Suppressor macrophage (primary cell): ENCODE measurements around the gene CIB2.
A peak's percentile ranks its signal among the peaks of the same experiment; 100 is the strongest.

Experiments
- DNase-seq, 4 experiments: peaks; one replicate each; pipeline ENCODE4 v3.0.0-alpha.2; 2020 to 2022
- total RNA-seq, 17 experiments: gene quantifications; one replicate each; lab custom pipeline; 2026; ENCODE audit warnings: mixed read lengths in 6 of 17, inconsistent platforms in 3 of 17; lab: John Stamatoyannopoulos, UW

The CIB2 gene
- 0.06 to 2.0 (median 0.40) reads per million in 17 experiments for total RNA-seq

- DNase-seq = peak; percentile 70 to 90 (median 80)
These were observed at the start of gene CIB2 for GRCh38 chr15:78131295-78132061. CIB2 (minus strand) TSS chr15:78131445; CDS start chr15:78131215, 230 bp downstream.

- DNase-seq = no peak
These were observed 48.7 kb upstream of the CIB2 start for GRCh38 chr15:78179906-78180305.

- DNase-seq = no peak
These were observed 48.1 kb upstream of the CIB2 start for GRCh38 chr15:78179286-78179840.

GRCh38 chr15:78178064-78178463, 46.8 kb upstream of the CIB2 start:
- no peak for DNase-seq

GRCh38 chr15:78177447-78177873, 46.2 kb upstream of the CIB2 start:
- peak in 2 of 4 experiments; percentile 19 to 45 for DNase-seq

- DNase-seq = no peak
These were observed 44.1 kb upstream of the CIB2 start for GRCh38 chr15:78175330-78175729.

- no peak for DNase-seq
These were observed 43.2 kb upstream of the CIB2 start for GRCh38 chr15:78174401-78174800.

GRCh38 chr15:78171864-78172472, 40.7 kb upstream of the CIB2 start:
- DNase-seq = no peak

- DNase-seq = peak; percentile 44 to 75 (median 58)
These were observed 39.9 kb upstream of the CIB2 start for GRCh38 chr15:78170848-78171773.

GRCh38 chr15:78168608-78169007, 37.4 kb upstream of the CIB2 start:
- DNase-seq = no peak

- no peak for DNase-seq
These were observed 36.1 kb upstream of the CIB2 start for GRCh38 chr15:78167227-78167888.

GRCh38 chr15:78164010-78164409, 32.8 kb upstream of the CIB2 start:
- no peak for DNase-seq

GRCh38 chr15:78162038-78162437, 30.8 kb upstream of the CIB2 start:
- DNase-seq = no peak

- DNase-seq = no peak
These were observed 28.1 kb upstream of the CIB2 start for GRCh38 chr15:78159395-78159794.

- no peak for DNase-seq
These were observed 26.0 kb upstream of the CIB2 start for GRCh38 chr15:78157203-78157602.

- DNase-seq = no peak
These were observed 25.4 kb upstream of the CIB2 start for GRCh38 chr15:78156653-78157052.

- no peak for DNase-seq
These were observed 24.2 kb upstream of the CIB2 start for GRCh38 chr15:78155355-78155939.

- DNase-seq = no peak
These were observed 23.7 kb upstream of the CIB2 start for GRCh38 chr15:78154955-78155354.

GRCh38 chr15:78151075-78151474, 19.8 kb upstream of the CIB2 start:
- peak in 1 of 4 experiments; percentile 7 for DNase-seq

GRCh38 chr15:78149805-78150751, 18.8 kb upstream of the CIB2 start:
- DNase-seq = peak in 1 of 4 experiments; percentile 5
